Glutamatergic neuron (in vitro differentiated cells): ENCODE results near the gene PARP8. TPM values are rescaled to one million over a fixed set of nuclear protein-coding genes. Genes with fewer than 3 reads are reported as not detected.

Source experiments
- DNase-seq: peaks from one replicate; pipeline ENCODE4 v3.0.0; 2022
- H3K27ac Mint-ChIP-seq: one replicate; pipeline ENCODE4 v1.8.0; 2020; ENCODE audit warnings: mild to moderate bottlenecking, mixed read lengths, inconsistent platforms; ENCODE audit not compliant: unreplicated experiment
- H3K27me3 Mint-ChIP-seq: one replicate; pipeline ENCODE4 v1.8.0; 2020; ENCODE audit warnings: mild to moderate bottlenecking, moderate library complexity, mixed read lengths, inconsistent platforms; ENCODE audit not compliant: unreplicated experiment
- H3K36me3 Mint-ChIP-seq: one replicate; pipeline ENCODE4 v1.8.0; 2020; ENCODE audit warnings: mild to moderate bottlenecking, mixed read lengths, inconsistent platforms; ENCODE audit not compliant: unreplicated experiment
- H3K4me1 Mint-ChIP-seq: one replicate; pipeline ENCODE4 v1.8.0; 2020; ENCODE audit warnings: mild to moderate bottlenecking, low read depth, mixed read lengths, inconsistent platforms; ENCODE audit not compliant: unreplicated experiment
- H3K4me3 Mint-ChIP-seq: one replicate; pipeline ENCODE4 v1.8.0; 2020; ENCODE audit warnings: mild to moderate bottlenecking, mixed read lengths, inconsistent platforms; ENCODE audit not compliant: unreplicated experiment
- H3K9me3 Mint-ChIP-seq: one replicate; pipeline ENCODE4 v1.8.0; 2020; ENCODE audit warnings: mild to moderate bottlenecking, moderate library complexity, mixed read lengths, inconsistent platforms; ENCODE audit not compliant: unreplicated experiment
- total RNA-seq: library from RNA; stranded (reverse); fragmentation: NEBNext Ultra II Directional; extraction: Animal tissue kit (Norgen Biotek cat#: 25700); gene quantifications from one replicate; pipeline ENCODE4 v1.2.1, GENCODE V29; 2021; ENCODE audit not compliant: unreplicated experiment
- TF ChIP-seq, protein P1 (sequence below): fragments of 200-600 bp; sonication (generic); IDR thresholded peaks from one replicate; pipeline ENCODE4 v1.5.0; 2021; ENCODE audit not compliant: partially characterized antibody, unreplicated experiment

Gene PARP8
- total RNA-seq, 1 donor from 2014 or later = 11.3 TPM

DNA sequence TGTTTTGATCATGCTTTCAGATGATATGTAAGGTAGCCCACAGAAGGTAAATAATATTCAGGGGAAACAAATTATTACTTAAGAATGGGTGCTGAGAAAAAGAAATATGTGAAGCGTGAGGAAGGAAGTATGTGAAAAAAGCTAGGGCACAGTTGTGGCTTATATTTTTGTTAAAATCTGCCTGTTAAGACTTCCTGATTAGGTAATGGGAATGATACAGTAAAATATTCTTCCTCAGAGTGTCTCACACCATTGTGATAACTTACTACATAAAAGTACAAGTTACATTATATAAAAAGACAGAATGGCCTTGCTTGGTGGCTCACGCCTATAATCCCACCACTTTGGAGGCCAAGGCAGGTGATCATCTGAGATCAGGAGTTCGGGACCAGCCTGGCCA lies 18.7 kb upstream of the PARP8 start:
- Mint-ChIP-seq H3K36me3 (no peaks in the 10 kb centered on the region), H3K4me3 (no peak overlapping the region), H3K27me3 (peaks cover 2% of the 10 kb centered on the region), H3K4me1 (no peaks in the 10 kb centered on the region), H3K9me3 (no peaks in the 10 kb centered on the region), H3K27ac (no peak overlapping the region)
- TF ChIP-seq, protein P1, sequence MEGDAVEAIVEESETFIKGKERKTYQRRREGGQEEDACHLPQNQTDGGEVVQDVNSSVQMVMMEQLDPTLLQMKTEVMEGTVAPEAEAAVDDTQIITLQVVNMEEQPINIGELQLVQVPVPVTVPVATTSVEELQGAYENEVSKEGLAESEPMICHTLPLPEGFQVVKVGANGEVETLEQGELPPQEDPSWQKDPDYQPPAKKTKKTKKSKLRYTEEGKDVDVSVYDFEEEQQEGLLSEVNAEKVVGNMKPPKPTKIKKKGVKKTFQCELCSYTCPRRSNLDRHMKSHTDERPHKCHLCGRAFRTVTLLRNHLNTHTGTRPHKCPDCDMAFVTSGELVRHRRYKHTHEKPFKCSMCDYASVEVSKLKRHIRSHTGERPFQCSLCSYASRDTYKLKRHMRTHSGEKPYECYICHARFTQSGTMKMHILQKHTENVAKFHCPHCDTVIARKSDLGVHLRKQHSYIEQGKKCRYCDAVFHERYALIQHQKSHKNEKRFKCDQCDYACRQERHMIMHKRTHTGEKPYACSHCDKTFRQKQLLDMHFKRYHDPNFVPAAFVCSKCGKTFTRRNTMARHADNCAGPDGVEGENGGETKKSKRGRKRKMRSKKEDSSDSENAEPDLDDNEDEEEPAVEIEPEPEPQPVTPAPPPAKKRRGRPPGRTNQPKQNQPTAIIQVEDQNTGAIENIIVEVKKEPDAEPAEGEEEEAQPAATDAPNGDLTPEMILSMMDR = no peak
- no peak for DNase-seq

DNA sequence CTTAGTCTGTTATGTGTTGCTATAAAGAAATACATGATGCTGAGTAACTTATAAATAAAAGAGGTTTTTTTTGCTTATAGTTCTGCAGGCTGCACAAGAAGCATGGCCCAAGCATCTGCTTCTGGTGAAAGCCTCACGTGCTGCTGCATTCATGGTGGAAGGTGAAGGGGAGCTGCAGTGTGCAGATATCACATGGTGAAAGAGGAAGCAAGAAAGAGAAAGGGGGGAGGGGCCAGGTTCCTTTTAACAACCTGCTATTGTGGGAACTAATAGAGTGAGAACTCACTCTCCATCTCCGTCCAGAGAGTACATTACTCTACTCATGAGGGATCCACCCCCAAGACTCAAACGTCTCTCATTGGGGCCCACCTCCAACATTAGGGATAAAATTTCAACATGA lies 12.5 kb upstream of the PARP8 start:
- Mint-ChIP-seq H3K4me3 (no peak overlapping the region), H3K36me3 (no peaks in the 10 kb centered on the region), H3K4me1 (peaks cover 4% of the 10 kb centered on the region), H3K27ac (no peak overlapping the region), H3K9me3 (peaks cover 1% of the 10 kb centered on the region), H3K27me3 (no peaks in the 10 kb centered on the region)
- TF ChIP-seq, protein P1 = no peak
- no peak for DNase-seq

DNA sequence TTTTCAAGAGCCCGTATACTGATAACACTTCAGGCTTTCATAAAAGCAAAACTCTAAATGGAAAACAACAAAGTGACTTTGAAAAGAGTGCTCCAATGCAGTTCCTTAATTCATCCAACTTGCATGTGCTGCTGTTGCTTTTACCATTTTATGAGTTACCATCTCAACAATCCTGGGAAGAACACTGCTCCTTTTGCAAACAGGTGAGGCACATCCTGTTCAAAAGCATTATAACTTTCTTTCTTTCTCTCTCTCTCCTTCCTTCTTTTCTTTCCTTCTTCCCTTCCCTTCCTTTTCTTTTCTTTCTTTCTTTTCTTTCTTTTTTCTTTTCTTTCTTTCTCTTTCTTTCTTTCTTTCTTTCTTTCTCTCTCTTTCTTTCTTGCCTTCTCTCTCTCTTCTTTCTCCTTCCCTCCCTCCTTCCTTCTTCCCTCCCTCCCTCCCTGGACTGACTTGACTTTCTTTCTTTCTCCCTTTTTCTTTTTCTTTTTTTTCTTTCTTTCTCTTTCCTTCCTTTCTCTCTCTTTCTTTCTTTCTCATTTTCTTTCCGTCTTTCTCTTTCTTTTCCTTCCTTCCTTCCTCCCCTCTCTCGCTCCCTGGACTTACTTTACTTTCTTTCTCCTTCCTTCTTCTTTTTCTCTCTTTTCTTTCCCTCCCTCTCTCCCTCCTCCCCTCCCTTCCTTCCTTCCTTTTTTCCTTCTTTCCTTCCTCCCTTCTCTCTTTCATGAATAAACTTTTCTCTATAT lies 11.2 kb upstream of the PARP8 start:
- TF ChIP-seq, protein P1 = no peak
- no peak for DNase-seq
- Mint-ChIP-seq H3K4me3 (no peak overlapping the region), H3K36me3 (no peaks in the 10 kb centered on the region), H3K4me1 (peaks cover 4% of the 10 kb centered on the region), H3K27ac (no peak overlapping the region), H3K9me3 (peaks cover 1% of the 10 kb centered on the region), H3K27me3 (no peaks in the 10 kb centered on the region)

DNA sequence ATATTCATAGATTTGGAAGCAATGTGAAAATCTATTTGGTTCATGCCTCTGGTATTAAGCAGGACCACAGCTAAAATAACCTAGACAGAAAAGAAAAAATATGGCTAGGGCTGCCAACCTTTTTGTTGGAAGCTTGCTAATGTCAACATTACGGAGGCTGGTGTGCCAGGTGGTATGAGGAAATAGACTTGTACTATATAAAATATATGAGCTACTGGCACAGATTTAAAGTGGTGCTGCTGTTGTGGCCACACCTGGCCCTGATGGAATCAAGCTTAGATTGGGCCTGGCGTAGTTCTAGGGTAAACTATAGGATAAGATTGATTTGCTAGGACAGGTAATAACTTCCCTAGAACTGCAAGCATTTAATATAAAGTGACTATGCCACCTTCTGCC lies 10.6 kb upstream of the PARP8 start:
- H3K4me1 Mint-ChIP-seq = peaks cover 4% of the 10 kb centered on the region
- peaks cover 1% of the 10 kb centered on the region for H3K9me3 Mint-ChIP-seq
- H3K4me3 Mint-ChIP-seq = no peak overlapping the region
- no peaks in the 10 kb centered on the region for H3K36me3 Mint-ChIP-seq
- TF ChIP-seq, protein P1 = no peak
- DNase-seq = no peak
- no peaks in the 10 kb centered on the region for H3K27me3 Mint-ChIP-seq
- H3K27ac Mint-ChIP-seq = no peak overlapping the region

DNA sequence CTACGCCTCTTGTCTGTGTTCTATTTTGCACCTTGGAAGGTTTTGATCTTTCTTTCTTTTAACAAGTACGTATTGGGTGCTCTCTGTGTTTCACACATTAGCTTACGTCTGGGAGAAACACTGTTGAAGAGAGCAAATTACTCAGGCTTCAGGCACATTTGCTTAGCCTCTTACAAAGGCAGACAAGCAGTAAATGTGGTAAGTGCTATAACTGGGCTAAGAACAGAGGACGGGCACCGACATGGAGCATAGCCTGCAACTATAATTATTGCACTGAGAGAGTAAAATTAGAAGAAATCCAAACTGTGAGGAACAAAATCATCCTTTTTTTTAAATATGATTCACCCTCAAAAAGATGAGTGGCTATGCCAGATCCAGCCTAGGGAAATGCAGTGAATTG lies 9.4 kb upstream of the PARP8 start:
- H3K36me3 Mint-ChIP-seq = no peaks in the 10 kb centered on the region
- H3K27ac Mint-ChIP-seq = no peak overlapping the region

More for the DNA sequence above, 9.4 kb upstream of the PARP8 start:
- peaks cover 1% of the 10 kb centered on the region for H3K9me3 Mint-ChIP-seq
- H3K27me3 Mint-ChIP-seq = no peaks in the 10 kb centered on the region
- H3K4me3 Mint-ChIP-seq = no peak overlapping the region
- DNase-seq = no peak
- peaks cover 4% of the 10 kb centered on the region for H3K4me1 Mint-ChIP-seq
- TF ChIP-seq, protein P1 = no peak
